OCI-LY3 (cell line): ENCODE data around the gene LAMTOR2.

Source experiments
- H2AFZ ChIP-seq: fragments of 200-600, 300-600 bp; shearing (Covaris generic); 2 replicates; pipeline ENCODE4 v1.6.0; 2014; ENCODE audit warnings: antibody characterized with exemption, low read depth, low read length
- H3K27ac ChIP-seq: fragments of 200-600, 300-600 bp; sonication (generic); 2 replicates; pipeline ENCODE4 v1.5.1; 2014; ENCODE audit warnings: mild to moderate bottlenecking, low read length, moderate library complexity, mixed read lengths
- H3K27me3 ChIP-seq: fragments of 200-600, 300-600 bp; sonication (generic); 2 replicates; pipeline ENCODE4 v1.6.1; 2014; ENCODE audit warnings: low read depth, low read length, mixed read lengths
- H3K36me3 ChIP-seq: fragments of 200-600, 300-600 bp; sonication (generic); replicated peaks from 2 replicates; pipeline ENCODE3; 2014; ENCODE audit warnings: low read depth, low read length, mixed read lengths
- H3K4me1 ChIP-seq: fragments of 300-600, 200-600 bp; sonication (generic); 2 replicates; pipeline ENCODE4 v1.6.1; 2014; ENCODE audit warnings: low read length, mixed read lengths
- H3K4me2 ChIP-seq: fragments of 200-600, 300-600 bp; sonication (generic); 2 replicates; pipeline ENCODE4 v1.6.1; 2014; ENCODE audit warnings: low read length, mixed read lengths
- H3K4me3 ChIP-seq: fragments of 300-600, 200-600 bp; sonication (generic); 2 replicates; pipeline ENCODE4 v1.5.1; 2014; ENCODE audit warnings: antibody characterized with exemption, mild to moderate bottlenecking, low read length, moderate library complexity
- H3K79me2 ChIP-seq: fragments of 300-600, 200-600 bp; shearing (Covaris generic); 2 replicates; pipeline ENCODE4 v1.6.1; 2014; ENCODE audit warnings: mild to moderate bottlenecking, low read length, mixed read lengths
- H3K9ac ChIP-seq: fragments of 300-600, 200-600 bp; shearing (Covaris generic); 2 replicates; pipeline ENCODE4 v1.6.0; 2014; ENCODE audit warnings: mild to moderate bottlenecking, low read length, moderate library complexity
- H3K9me3 ChIP-seq: fragments of 200-600, 300-600 bp; shearing (Covaris generic); 2 replicates; pipeline ENCODE4 v1.6.1; 2014; ENCODE audit warnings: low read length, mixed read lengths; ENCODE audit not compliant: insufficient read depth
- H4K20me1 ChIP-seq: fragments of 200-600, 300-600 bp; sonication (generic); 2 replicates; pipeline ENCODE4 v1.6.1; 2016; ENCODE audit warnings: low read length, mixed read lengths; ENCODE audit not compliant: insufficient read depth
- EZH2phosphoT487 ChIP-seq: fragments of 200-600 bp; shearing (Covaris generic); IDR thresholded peaks from 2 replicates; pipeline ENCODE4 v1.6.1; 2018; ENCODE audit warnings: antibody characterized with exemption, mixed run types, low read depth
- TF ChIP-seq, protein P1 (sequence below): fragments of 200-600, 300-600 bp; sonication (generic); IDR thresholded peaks from 2 replicates; pipeline ENCODE4 v1.5.1; 2014; ENCODE audit warnings: antibody characterized with exemption, low read length, low read depth

Gene LAMTOR2

DNA sequence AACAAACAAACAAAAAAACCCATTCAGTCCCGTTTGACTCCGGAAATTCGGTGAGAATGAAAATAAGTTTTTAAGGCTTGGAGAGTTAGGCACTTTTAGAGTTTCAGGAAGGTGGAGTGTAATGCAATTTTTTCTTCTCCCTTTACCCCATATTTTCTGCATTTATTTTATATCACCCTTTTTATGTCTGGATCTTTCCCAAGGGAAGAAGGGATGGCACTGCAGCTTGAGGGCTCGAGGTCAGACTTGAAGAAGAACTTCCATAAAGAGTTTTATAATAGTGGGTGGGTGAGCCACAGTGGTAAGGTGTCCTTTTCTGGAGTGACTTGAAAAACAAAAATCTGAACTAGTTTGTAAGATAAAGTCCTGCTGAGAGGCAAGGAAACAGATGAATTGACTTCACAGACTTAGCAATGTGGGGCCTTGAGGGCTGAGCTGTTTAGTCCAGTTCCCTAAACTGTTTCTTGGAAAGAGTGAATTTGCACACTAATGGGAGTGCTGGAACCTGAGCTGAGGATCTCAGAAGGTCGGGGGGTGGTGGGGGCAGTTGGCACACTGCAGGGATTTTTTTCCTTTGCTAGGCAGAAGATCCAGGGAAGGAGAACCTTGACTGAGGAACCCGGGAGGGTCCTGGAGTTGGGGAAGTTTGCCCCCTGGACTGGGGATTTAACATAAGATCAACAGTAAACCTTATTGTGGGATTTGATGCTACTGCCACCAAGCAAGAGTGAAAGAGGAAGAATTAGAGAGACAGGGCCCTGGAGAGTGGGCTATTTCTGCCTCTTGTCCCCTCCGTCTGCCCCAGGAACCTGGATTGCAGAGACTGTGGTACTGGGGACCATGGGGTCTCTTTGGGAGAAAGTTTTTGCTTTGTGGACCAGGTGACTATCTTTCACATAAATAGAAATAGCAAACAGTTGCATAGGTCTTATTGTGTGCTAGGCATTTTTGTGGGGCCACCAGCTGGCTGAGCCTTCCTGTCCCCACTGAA, 29.5 kb downstream of the LAMTOR2 start:
- no peaks in the 10 kb centered on the region for H3K9me3 ChIP-seq
- peaks cover 19% of the 10 kb centered on the region for H3K4me1 ChIP-seq
- H3K9ac ChIP-seq: no peak overlapping the region
- H3K27ac ChIP-seq: no peak overlapping the region
- no peak overlapping the region for H2AFZ ChIP-seq
- H3K4me2 ChIP-seq: peak overlapping the region; percentile 84; the same call in 1 of the 2 replicates
- peaks cover 35% of the 10 kb centered on the region for H3K27me3 ChIP-seq
- no peaks in the 10 kb centered on the region for H3K36me3 ChIP-seq
- no peak overlapping the region for H3K4me3 ChIP-seq
- no peaks in the 10 kb centered on the region for H3K79me2 ChIP-seq
- no peaks in the 10 kb centered on the region for H4K20me1 ChIP-seq
- TF ChIP-seq, protein P1, sequence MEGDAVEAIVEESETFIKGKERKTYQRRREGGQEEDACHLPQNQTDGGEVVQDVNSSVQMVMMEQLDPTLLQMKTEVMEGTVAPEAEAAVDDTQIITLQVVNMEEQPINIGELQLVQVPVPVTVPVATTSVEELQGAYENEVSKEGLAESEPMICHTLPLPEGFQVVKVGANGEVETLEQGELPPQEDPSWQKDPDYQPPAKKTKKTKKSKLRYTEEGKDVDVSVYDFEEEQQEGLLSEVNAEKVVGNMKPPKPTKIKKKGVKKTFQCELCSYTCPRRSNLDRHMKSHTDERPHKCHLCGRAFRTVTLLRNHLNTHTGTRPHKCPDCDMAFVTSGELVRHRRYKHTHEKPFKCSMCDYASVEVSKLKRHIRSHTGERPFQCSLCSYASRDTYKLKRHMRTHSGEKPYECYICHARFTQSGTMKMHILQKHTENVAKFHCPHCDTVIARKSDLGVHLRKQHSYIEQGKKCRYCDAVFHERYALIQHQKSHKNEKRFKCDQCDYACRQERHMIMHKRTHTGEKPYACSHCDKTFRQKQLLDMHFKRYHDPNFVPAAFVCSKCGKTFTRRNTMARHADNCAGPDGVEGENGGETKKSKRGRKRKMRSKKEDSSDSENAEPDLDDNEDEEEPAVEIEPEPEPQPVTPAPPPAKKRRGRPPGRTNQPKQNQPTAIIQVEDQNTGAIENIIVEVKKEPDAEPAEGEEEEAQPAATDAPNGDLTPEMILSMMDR: no peak
- no peak for TF ChIP-seq EZH2phosphoT487

DNA sequence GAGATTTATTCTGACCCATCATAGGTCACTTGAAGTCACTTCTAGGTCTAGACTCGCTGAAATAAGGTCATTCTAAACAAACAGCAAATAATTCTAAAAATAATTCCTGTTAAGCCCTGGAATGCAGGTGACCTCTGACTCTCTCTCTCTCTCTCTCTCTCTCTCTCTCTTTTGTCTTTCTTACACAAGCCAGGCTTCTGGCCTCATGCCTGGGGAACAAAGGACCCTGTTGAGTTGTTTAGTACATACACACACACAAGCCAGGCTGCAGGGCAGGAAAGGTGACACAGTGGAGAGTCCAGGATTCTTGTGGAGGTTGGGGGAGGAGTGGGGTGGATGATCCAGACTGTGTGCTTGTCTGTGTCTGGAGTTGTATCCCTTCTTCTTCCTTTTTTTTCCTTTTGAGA, 31.7 kb downstream of the LAMTOR2 start:
- no peak overlapping the region for H3K27ac ChIP-seq
- TF ChIP-seq, protein P1: no peak
- no peak for TF ChIP-seq EZH2phosphoT487
- H3K9ac ChIP-seq: no peak overlapping the region
- no peak overlapping the region for H2AFZ ChIP-seq
- H3K36me3 ChIP-seq: no peaks in the 10 kb centered on the region
- no peaks in the 10 kb centered on the region for H4K20me1 ChIP-seq
- no peaks in the 10 kb centered on the region for H3K9me3 ChIP-seq
- H3K4me3 ChIP-seq: no peak overlapping the region
- peaks cover 15% of the 10 kb centered on the region for H3K4me1 ChIP-seq
- peaks cover 43% of the 10 kb centered on the region for H3K27me3 ChIP-seq
- H3K4me2 ChIP-seq: no peak overlapping the region
- no peaks in the 10 kb centered on the region for H3K79me2 ChIP-seq

DNA sequence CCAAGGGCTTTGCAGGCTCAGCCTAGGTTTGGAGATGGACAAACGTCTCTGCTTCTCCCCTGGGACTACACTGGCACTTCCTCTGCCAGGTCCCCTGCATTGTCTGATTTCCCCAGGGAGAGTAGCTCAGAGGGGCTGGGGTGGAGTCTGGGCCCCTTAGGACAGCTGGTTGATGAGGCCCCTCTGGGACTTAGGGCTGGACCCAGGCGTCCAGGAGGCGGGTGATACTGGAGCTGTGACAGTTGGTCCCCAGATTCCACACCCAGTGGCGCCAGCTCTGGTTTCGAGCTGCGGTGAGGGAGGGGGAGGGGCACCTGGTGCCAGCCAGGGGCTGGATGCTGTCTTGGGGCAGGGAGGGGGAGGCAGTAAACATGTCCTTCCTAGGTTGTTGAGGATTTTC, 35.1 kb downstream of the LAMTOR2 start:
- H2AFZ ChIP-seq: no peak overlapping the region
- H3K4me2 ChIP-seq: no peak overlapping the region

More for the DNA sequence above, 35.1 kb downstream of the LAMTOR2 start:
- H3K4me3 ChIP-seq: no peak overlapping the region
- TF ChIP-seq EZH2phosphoT487: no peak
- TF ChIP-seq, protein P1: no peak
- no peaks in the 10 kb centered on the region for H3K36me3 ChIP-seq
- H3K79me2 ChIP-seq: no peaks in the 10 kb centered on the region
- no peak overlapping the region for H3K9ac ChIP-seq
- H3K27ac ChIP-seq: no peak overlapping the region
- H3K9me3 ChIP-seq: no peaks in the 10 kb centered on the region
- H3K27me3 ChIP-seq: peaks cover 34% of the 10 kb centered on the region
- H3K4me1 ChIP-seq: no peaks in the 10 kb centered on the region
- H4K20me1 ChIP-seq: no peaks in the 10 kb centered on the region
